ENCODE data around the gene VPS37B.

The VPS37B gene

DNA sequence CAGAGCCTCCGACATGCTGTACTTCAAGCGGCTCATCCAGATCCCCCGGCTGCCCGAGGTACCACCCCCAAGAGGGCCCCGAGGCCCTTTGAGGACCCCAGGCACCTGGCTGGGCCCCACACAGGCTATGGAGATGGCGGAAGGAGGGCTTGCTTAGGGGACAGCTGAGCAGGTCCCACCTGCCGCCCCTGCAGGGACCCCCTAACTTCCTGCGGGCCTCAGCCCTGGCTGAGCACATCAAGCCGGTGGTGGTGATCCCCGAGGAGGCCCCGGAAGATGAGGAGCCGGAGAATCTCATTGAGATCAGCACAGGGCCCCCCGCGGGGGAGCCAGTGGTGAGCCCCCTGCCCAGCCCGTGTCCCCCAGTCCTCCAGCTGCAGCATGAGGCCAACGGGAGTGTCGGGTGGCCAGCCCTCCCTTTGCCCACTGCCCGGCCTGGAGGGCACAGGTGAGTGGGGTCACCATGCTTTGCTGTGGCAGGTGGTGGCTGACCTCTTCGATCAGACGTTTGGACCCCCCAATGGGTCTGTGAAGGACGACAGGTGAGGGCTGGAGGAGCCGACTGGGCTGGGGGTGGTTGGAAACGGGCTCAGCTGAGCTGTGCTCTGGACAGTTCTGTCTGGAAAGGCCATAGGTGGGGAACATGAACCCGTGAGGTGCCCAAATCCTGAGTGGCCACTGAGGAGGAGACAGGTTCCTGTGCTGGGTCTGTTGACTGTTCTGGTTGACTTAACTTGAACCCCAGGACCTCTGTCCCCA is 40.7 kb downstream of the VPS37B start:
- no peak for DNase-seq

- DNase-seq, result no peak
These were observed 41.4 kb downstream of the VPS37B start for GRCh38 chr12:122854554-122854953.

DNA sequence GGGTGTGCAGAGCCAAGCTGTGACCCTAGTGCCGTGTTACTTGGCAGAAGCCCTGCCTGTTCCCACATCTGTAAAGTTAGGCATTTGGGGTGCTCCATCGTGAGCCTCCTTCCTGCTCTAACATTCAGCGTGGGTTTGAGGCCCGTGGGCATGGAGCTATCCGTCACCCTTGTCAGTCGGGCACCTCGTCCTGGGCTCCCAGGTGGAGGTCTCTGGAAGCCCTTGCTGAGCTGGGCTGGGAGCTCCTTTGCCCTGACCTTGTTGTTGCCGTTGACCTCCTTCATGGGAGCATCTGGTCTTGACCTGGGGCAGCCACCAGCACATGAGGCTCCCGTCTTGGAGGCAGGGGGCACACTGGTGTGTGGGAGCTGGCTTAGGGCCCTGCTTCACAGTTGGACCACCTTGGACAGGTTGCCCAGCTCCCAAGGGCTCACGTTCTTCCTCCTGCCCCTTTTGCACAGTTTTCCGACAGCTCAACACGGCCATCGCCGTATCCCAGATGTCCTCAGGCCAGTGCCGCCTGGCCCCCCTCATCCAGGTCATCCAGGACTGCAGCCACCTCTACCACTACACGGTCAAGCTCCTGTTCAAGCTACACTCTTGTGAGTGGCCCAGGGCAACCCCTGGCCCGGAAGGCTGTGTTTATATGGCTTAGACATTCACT is 42.2 kb downstream of the VPS37B start:
- DNase-seq, result no peak

GRCh38 chr12:122852336-122853275 is 43.3 kb downstream of the VPS37B start:
- DNase-seq, result peak in 51 of 56 donors; percentile 28 to 89 (median 67)

DNA sequence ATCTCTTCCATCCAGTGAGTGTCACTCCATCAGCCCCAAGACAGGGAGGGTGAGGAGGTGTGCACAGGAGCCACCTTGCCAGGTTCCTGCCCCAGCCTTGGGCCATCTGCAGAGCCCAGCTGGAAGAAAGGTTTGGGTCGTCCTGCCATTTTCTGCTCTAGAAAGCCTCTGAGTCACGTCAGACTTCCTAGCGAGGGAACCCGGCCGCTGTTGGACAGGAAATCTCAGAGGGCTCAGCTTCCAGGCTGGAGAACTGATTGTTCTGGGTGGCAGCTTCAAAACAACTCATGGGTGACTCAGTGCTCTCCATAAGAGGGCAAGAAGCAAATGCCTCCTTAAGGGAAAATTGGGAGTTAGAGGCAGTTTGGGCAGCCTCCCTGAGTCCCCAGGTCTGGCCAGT is 44.1 kb downstream of the VPS37B start:
- peak in 1 of 56 donors; percentile 24 for DNase-seq

GRCh38 chr12:122850695-122851350 is 45.1 kb downstream of the VPS37B start:
- no peak for DNase-seq

DNA sequence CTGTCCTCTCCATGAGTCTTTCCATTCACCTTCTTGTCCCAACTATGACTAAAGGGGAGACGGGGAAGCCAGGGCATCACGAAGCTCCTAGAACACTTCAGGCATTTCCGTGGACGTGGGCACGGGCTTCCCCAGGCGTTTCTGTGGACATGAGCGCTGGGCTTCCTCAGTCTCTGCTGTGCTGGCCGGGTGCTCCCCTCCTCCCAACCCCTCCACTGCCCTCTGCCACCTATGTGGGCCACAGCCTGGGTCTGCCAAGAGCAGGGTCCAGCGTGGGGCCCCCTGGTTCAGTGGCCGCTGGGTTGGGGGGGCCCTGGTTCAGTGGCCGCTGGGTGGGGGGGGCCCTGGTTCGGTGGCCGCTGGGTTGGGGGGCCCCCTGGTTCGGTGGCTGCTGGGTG is 45.9 kb downstream of the VPS37B start:
- DNase-seq, result no peak

DNA sequence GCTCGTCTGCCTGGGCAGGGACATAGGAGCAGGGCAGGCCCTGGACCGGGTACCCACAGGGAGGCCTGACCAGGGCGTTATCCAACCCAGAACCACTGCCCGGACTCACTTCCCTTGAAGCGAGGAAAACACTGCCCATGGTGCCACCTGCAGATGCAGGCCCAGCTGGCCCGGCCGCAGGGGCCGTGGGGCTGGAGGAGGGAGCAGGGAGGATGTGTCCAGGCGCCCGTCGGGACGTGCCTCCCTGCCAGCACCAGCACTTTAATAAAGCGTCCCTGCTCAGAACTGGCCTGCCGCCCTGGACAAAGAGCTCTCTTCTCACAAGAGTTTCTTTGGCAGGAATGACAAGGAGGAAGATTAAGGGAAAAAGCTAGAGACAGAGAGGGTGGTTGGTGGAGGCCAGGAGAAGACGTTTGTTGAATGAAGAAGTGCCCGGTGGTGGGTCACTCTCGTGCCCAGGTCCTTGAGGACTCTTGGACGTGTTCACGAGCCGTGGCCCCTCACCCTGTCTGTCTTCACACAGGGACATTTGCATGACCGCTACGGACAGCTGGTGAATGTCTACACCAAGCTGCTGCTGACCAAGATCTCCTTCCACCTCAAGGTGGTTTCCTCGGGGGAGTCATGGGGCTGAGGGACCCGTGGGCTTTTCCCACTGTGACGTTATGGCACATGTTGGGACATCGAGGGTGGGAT is 46.4 kb downstream of the VPS37B start:
- DNase-seq, result peak in 45 of 56 donors; percentile 27 to 87 (median 61)

DNA sequence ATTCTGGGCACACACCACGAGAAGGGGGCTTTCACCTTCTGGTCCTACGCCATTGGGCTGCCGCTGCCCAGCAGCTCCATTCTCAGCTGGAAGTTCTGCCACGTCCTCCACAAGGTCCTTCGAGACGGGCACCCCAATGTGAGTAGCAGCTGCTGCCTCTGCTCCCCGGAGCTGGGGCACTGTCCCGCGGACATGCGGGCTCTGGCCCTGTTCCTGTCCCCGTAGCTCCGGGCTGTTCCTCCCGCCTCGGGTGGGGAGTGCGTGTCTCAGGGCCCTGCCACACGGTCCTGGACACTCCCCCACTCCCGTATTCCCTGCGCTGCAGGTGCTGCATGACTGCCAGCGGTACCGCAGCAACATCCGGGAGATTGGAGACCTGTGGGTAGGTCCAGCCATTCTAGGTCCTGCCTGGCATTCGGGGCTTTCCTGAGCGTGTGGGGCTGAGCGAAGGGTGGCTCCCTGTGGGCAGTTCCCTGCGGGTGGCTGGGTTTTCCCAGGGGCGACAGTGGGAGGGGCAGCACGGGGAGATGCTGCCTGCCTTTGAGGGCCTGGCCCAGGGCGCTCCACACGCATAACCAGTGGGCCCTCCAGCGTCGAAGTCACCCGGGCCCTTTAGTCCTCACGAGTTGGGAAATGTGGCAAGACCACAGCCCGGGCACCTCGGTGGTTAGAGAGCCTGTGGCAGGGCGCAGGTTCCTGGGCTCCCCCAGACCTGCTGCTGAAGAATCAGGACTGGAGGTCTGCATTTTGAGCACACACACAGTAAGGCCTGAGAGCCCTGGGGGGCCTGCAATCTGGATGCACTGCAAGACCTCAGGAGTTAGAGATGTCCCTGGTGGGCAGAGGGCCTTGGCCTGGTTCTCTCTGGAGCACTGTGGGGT is 47.2 kb downstream of the VPS37B start:
- DNase-seq, result peak in 1 of 56 donors; percentile 54

- DNase-seq, result peak in 25 of 56 donors; percentile 36 to 78 (median 53)
These were observed 48.0 kb downstream of the VPS37B start for GRCh38 chr12:122847921-122848421.

DNA sequence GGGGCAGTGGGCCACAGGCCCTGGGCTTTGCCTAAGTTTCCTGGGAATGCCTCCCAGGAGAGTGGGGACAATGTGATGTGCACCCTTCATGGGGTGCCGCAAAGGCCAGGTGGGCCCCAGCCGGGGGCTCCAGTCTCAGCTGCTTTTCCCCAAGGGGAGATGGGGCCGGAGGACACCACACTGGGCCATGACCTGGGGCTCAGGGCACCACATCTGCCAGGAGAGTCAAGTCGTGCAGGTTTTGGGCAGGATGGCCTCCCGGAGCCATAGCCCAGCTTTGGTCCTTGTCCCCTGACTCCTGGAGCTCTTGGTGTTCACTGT is 48.4 kb downstream of the VPS37B start:
- no peak for DNase-seq

DNA sequence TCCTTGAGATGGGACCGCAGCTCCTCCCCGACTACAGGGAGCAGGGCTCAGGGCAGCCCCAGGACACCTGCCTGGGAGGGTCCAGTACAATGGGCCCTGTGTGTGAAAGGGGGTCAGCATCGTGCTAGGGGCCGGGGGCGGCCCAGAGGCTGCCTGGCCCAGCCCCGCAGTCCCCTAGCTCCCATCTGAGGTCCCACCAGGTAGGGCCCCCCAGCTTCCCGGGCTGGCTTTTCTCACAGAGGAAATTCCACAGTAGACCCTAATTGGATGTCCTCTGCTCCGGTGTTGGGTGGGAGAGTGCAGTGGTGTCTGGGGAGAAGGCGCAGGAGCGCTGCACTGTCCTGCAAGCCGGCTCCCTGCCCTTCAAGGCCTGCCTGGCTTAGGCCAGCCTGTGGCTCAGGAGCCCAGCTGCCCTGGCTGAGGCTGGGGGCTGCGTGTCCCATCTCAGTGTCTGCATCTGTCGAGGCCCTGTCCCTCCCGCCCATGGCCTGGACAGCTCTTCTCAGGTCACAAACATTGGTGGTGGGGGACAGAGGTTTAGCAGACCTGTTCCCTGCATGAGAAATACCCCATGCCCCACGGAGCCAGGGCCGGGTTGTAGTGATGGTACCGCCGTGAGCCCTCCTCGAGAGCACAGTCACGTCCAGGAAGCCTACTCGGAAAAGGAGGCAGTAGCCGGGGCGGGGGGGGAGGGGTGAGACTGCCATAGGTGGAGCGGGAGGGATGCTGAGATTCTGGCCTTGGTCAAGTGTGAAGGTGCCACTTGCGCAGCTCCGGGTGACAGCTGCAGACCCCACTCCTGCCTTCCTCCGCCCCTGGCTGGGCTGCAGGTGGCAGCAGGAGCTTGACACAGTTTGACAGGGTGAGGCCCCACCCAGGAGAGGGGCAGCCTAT is 49.1 kb downstream of the VPS37B start:
- no peak for DNase-seq

DNA sequence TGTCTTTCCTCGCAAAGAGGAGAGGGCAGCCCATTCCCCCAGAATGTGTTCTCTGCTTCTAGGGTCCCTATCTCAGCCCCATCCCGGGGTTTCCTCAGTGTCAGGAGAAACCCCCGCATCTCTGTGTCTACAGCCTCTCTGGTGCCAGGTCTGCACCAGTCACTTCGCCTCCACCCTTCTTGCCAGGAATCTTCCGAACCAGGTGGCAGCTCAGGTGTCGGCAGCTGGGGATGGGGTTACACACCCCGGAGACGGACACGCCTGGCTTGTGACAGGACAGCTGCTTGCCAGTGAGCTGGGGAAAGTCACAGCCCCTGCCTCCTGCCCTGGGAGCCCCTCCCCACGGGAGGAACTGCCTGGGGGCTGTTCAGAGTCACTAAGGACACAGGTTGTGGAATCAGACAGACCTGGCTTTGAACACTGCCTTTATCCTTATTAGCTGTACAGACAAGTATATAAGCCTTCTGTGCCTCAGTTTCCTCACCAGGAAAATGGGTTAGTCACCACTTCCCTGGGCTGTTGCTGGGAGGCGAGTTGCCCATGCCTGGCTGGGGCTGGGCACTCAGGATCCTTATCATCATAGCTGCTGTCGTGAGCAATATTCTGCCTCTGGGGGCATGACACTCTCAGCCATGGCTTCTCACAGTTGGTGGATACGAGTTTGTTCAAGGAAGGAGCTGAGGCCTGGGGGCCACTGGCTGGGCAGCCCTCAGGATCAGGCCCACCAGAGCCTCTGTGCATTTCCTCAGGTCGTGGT is 49.9 kb downstream of the VPS37B start:
- DNase-seq, result no peak

DNA sequence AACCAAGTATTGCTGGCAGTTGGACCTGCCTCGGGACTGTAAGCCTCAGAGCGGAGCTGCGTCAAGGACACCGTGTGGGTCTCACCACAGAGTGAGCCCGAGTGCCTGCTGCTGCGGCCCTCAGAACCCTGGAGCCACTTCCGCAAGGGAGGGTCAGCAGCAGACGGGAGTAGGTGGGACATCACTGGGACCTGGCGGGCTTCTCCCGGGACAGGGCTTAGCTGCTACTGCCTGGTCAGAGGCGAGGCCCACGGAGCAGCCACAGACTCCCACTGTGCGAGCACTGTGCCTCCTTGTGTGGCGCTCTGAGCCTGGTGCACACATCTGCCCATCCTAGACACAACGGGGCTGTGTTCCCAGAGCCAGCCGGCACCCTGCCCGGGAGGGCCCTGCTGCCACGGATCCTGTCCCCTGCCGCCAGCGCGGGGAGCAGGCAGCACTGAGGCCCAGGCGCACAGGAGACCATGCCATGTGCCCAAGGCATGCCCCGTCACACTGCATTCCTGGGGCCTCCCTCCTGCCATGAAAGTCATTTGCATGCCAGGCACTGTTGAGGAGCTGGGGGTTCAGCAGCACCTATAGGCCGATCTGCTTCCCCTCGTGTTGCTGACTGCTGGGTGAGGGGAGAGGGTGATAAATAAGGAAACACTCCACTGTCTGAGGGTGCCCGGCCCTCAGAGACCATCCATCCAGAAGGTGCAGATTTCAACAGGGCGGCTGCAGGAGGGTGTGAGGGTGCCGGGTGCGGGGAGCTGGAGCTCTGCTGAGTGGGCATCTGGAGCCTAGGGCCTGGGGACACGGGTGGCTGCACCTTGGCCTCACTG is 50.7 kb downstream of the VPS37B start:
- DNase-seq, result peak in 55 of 56 donors; percentile 57 to 99 (median 92)

DNA sequence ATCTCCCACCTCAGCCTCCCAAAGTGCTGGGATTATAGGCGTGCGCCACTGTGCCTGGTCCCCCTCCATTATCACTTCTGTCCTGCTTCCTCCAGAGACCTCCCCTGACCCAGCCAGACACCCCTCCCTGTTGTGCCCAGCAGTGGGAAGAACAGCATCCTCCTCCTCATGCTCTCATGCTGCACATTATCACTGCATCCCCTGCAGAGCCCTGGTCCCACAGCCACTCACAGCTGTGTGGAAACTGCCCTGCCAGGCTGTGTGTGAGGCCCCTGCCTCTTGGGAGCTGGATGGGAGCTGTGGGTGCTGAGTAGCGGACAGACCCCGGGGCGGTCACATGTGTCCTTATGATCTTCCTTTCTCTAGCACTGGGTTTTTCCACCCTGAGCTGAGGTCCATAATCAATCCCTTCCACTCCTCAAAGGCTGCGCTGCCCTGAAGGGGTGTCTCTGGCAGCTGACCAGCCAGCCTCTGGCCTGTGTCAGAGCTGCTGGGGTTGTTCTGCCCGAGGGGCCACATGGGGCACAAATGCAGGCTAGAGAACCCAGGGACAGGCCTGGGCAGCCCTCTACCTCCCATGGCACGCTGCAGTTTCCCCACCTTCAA is 51.5 kb downstream of the VPS37B start:
- DNase-seq, result peak in 13 of 56 donors; percentile 41 to 70 (median 64)

GRCh38 chr12:122843455-122843854 is 52.5 kb downstream of the VPS37B start:
- DNase-seq, result no peak
